Right lung (tissue), 5 donors: ENCODE results near the gene NOP53. TPM values are rescaled to one million over a fixed set of nuclear protein-coding genes. Genes with fewer than 3 reads are reported as not detected.
"Not testable (repeated sequence)": the region's sequence is repeated elsewhere in the genome, so short reads cannot be mapped to it uniquely, and the experiment has no call there.

ENCODE experiments used
- DNase-seq, 2 donors: peaks; one replicate each; pipeline ENCODE4 v3.0.0-alpha.2; 2013
- polyA plus RNA-seq, 5 donors: library from polyadenylated mRNA; unstranded; fragments of 120-200 nt; gene quantifications; one replicate each; pipeline versions ENCODE4 v1.2.1 to v1.2.3, GENCODE V29; 2013; ENCODE audit warnings: inconsistent platforms in 1 of 5, low replicate concordance in 1 of 5; ENCODE audit not compliant: insufficient read length in 5 of 5, insufficient read depth in 1 of 5

NOP53 gene
- polyA plus RNA-seq, 5 donors = 393 to 541 (median 463) TPM

GRCh38 chr19:47803148-47803547 is 57.8 kb downstream of the NOP53 start:
- not testable (repeated sequence) for DNase-seq

GRCh38 chr19:47803671-47804070 is 58.3 kb downstream of the NOP53 start:
- DNase-seq = not testable (repeated sequence)

- not testable (repeated sequence) for DNase-seq
Observed at GRCh38 chr19:47804451-47804850, 59.1 kb downstream of the NOP53 start, which contains the start of gene TPRX1. TSS of gene TPRX1 (minus strand) at chr19:47804551. CDS start at chr19:47804539, 12 bp downstream.

GRCh38 chr19:47805313-47805712 is 60.0 kb downstream of the NOP53 start:
- no peak for DNase-seq

GRCh38 chr19:47806435-47806834 is 61.1 kb downstream of the NOP53 start:
- no peak for DNase-seq

Other genes starting within 250 kb of the NOP53 start
- gene NAPA, start 230.5 kb upstream of the NOP53 start, polyA plus RNA-seq = 100 to 1,000 TPM; 107 to 155 (median 119) TPM
- gene ZNF541, start 172.4 kb upstream of the NOP53 start, polyA plus RNA-seq = under 1 TPM; 0.14 to 0.55 (median 0.23) TPM
- 10 to 100 TPM; 11.7 to 17.2 (median 15.6) TPM for gene BICRA, start 136.4 kb upstream of the NOP53 start, polyA plus RNA-seq
- gene EHD2, start 32.1 kb upstream of the NOP53 start, polyA plus RNA-seq = 100 to 1,000 TPM in 3 of 5 donors, 10 to 100 TPM in 2; 79.9 to 160 (median 107) TPM
- gene SELENOW, start 33.2 kb downstream of the NOP53 start, polyA plus RNA-seq = 100 to 1,000 TPM; 176 to 307 (median 209) TPM
- gene TPRX1, start 59.0 kb downstream of the NOP53 start, polyA plus RNA-seq = not detected
- under 1 TPM in 4 of 5 donors, not detected in 1; 0.04 to 0.16 (median 0.09) TPM for gene CRX, start 76.4 kb downstream of the NOP53 start, polyA plus RNA-seq
- not detected for gene TPRX2, start 113.7 kb downstream of the NOP53 start, polyA plus RNA-seq
- gene SULT2A1, start 140.8 kb downstream of the NOP53 start, polyA plus RNA-seq = under 1 TPM in 3 of 5 donors, not detected in 2; 0.10 to 0.35 (median 0.10) TPM
- gene BSPH1, start 246.6 kb downstream of the NOP53 start, polyA plus RNA-seq = not detected
- gene ELSPBP1, start 249.1 kb downstream of the NOP53 start, polyA plus RNA-seq = not detected